Body of pancreas (tissue), 4 donors: ENCODE data around the gene POFUT2.

Experiments used
- POLR2A ChIP-seq, 3 donors: fragments of 450-650 bp; IDR thresholded peaks; one replicate each; pipeline ENCODE4 v1.6.1; 2016; ENCODE audit warnings: antibody characterized with exemption in 3 of 3, mild to moderate bottlenecking in 2 of 3
- TF ChIP-seq, protein P1 (sequence below), 7 experiments: fragments of 450-650 bp in 4 of 7; fragments of 200-600 bp in 3 of 7; sonication (generic) in 3 of 7; IDR thresholded peaks; one replicate each; pipeline ENCODE4 v1.5.1; 2016 to 2019; ENCODE audit warnings: antibody characterized with exemption in 7 of 7

DNA sequence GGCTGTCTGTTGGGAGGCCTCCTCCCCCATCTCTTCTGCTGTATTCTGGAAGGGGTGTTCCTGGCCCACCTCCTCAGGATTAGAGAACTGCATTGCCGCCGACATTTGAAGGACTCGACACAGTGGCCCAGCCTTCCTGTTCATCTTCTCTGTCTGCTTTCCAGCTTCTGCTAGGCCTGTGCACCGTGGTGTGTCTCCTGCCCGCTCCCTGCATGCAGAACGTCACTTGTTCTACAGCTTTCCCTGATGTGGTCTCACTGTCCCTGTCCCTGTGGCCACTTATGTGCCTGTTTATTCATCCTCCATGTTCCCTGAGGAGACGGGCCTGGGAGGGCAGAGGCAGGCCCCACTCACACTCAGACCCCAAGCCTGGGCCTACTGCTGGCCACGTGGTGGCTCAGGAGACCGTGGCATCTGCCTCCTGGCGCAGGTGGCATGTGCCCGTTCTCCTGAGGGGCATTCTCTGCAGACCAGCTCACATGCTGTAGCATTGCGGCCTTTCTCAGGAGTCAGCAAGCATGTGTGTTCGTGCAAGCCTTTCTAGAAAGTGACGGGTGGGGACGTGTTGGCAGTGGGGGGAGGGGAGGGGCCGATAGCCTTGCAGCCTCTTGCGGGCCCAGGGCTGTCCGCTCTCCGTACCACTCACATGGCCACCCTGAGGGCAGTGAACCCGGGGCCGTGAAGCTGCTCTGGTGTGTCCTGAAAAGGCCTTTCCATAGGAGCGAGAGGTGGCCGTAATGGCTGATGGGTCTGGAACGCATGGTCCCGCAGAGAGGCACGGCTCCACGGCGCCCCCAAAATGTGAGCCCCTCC, 35.9 kb downstream of the POFUT2 start:
- TF ChIP-seq, protein P1, sequence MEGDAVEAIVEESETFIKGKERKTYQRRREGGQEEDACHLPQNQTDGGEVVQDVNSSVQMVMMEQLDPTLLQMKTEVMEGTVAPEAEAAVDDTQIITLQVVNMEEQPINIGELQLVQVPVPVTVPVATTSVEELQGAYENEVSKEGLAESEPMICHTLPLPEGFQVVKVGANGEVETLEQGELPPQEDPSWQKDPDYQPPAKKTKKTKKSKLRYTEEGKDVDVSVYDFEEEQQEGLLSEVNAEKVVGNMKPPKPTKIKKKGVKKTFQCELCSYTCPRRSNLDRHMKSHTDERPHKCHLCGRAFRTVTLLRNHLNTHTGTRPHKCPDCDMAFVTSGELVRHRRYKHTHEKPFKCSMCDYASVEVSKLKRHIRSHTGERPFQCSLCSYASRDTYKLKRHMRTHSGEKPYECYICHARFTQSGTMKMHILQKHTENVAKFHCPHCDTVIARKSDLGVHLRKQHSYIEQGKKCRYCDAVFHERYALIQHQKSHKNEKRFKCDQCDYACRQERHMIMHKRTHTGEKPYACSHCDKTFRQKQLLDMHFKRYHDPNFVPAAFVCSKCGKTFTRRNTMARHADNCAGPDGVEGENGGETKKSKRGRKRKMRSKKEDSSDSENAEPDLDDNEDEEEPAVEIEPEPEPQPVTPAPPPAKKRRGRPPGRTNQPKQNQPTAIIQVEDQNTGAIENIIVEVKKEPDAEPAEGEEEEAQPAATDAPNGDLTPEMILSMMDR (IDR thresholded peaks at IDR 0.05) = no peak
- no peak for TF ChIP-seq POLR2A (IDR thresholded peaks at IDR 0.05)
